Natural killer cell (primary cell): ENCODE measurements around the gene EHD2. TPM values are rescaled to one million over a fixed set of nuclear protein-coding genes. Genes with fewer than 3 reads are reported as not detected.
A peak's percentile ranks its signal among the peaks of the same experiment; 100 is the strongest.

Experiments
- ATAC-seq, 3 donors: fragments of 150-1000 bp in 2 of 3; fragments of 200-7000 bp in 1 of 3; cut with Tn5 transposase; 1 replicate in 1 of 3; 2 replicates in 2 of 3; pipeline ENCODE4 v1.10.0; 2021; ENCODE audit warnings: mild to moderate bottlenecking in 2 of 3, moderate library complexity in 2 of 3
- DNase-seq, 2 donors: peaks; one replicate each; pipeline versions ENCODE4 v3.0.0 to v3.0.0-alpha.2; 2013 to 2021; ENCODE audit warnings: mixed read lengths in 1 of 2
- H3K27ac ChIP-seq: one replicate; pipeline ENCODE4 v1.5.1; 2013; ENCODE audit warnings: mild to moderate bottlenecking, low read length
- H3K27me3 ChIP-seq: one replicate; pipeline ENCODE4 v1.6.1; 2013; ENCODE audit warnings: low read length; ENCODE audit not compliant: control insufficient read depth, insufficient read depth
- H3K36me3 ChIP-seq: one replicate; pipeline ENCODE4 v1.6.1; 2013; ENCODE audit warnings: low read length; ENCODE audit not compliant: control insufficient read depth, insufficient read depth
- H3K4me1 ChIP-seq: one replicate; pipeline ENCODE4 v1.6.1; 2013; ENCODE audit warnings: low read length; ENCODE audit not compliant: control insufficient read depth, insufficient read depth
- H3K4me3 ChIP-seq: one replicate; pipeline ENCODE4 v1.5.1; 2013; ENCODE audit warnings: low read length
- H3K9me3 ChIP-seq: one replicate; pipeline ENCODE4 v1.6.1; 2013; ENCODE audit warnings: low read length; ENCODE audit not compliant: control insufficient read depth, insufficient read depth
- H3K27ac Mint-ChIP-seq, 2 donors: one replicate each; pipeline ENCODE4 v1.8.0; 2022; ENCODE audit warnings: mild to moderate bottlenecking in 2 of 2, mixed read lengths in 2 of 2, moderate library complexity in 1 of 2
- H3K27me3 Mint-ChIP-seq, 2 donors: one replicate each; pipeline ENCODE4 v1.8.0; 2022; ENCODE audit warnings: low read depth in 2 of 2, mixed read lengths in 2 of 2
- H3K36me3 Mint-ChIP-seq: one replicate; pipeline ENCODE4 v1.8.0; 2022; ENCODE audit warnings: mixed read lengths
- H3K4me1 Mint-ChIP-seq, 2 donors: one replicate each; pipeline ENCODE4 v1.8.0; 2022; ENCODE audit warnings: mixed read lengths in 2 of 2
- H3K4me3 Mint-ChIP-seq: one replicate; pipeline ENCODE4 v1.8.0; 2022; ENCODE audit warnings: mild to moderate bottlenecking, moderate library complexity, mixed read lengths
- H3K9me3 Mint-ChIP-seq, 2 donors: one replicate each; pipeline ENCODE4 v1.8.0; 2022; ENCODE audit warnings: mixed read lengths in 2 of 2
- CTCF ChIP-seq: fragments of 200-600 bp; IDR thresholded peaks from one replicate; pipeline ENCODE4 v1.8.0; 2022; ENCODE audit warnings: antibody characterized with exemption
- WGBS: methylation state at CpG from one replicate; pipeline ENCODE4 v1.1.7; 2013; ENCODE audit warnings: missing lambda C conversion rate; ENCODE audit not compliant: insufficient coverage; 5-methylcytosine and 5-hydroxymethylcytosine counted together
- intact Hi-C: fragments of 100-400 bp; cut with micrococcal nuclease; formaldehyde crosslinking; loops from one replicate; pipeline ENCODE4 v1.14.2; 2022
- total RNA-seq, 4 donors: library from RNA; stranded (reverse); fragments of 120-200 nt in 1 of 4; gene quantifications; one replicate each; pipeline versions ENCODE4 v1.2.3 to v1.2.4, GENCODE V29; 2013 to 2022

EHD2 gene
- total RNA-seq, 3 donors from 2014 or later (not counting 1 experiment from before 2014, with no cell fraction given), result 0.09 to 0.40 (median 0.12) TPM

GRCh38 chr19:47697863-47698609 lies 15.2 kb upstream of the EHD2 start:
- H3K4me1 Mint-ChIP-seq, result peaks cover 0 to 6% of the 10 kb centered on the region in 2 donors
- Histone ChIP-seq H3K9me3 (no peaks in the 10 kb centered on the region), H3K36me3 (peaks cover 35% of the 10 kb centered on the region), H3K27me3 (no peaks in the 10 kb centered on the region), H3K4me3 (no peak overlapping the region), H3K4me1 (no peaks in the 10 kb centered on the region), H3K27ac (no peak overlapping the region)
- H3K27ac Mint-ChIP-seq, result no peak overlapping the region
- 57% methylated on average over 21 of the region's 21 CpGs for WGBS
- TF ChIP-seq CTCF, result peak; percentile 74
- intact Hi-C loops, result loop anchor here (2.0 to 10.0 kb wide), 3 partner anchors 153 to 401 kb away; no protein-coding TSS in a partner anchor
- H3K27me3 Mint-ChIP-seq, result no peaks in the 10 kb centered on the region
- no peak overlapping the region for H3K4me3 Mint-ChIP-seq
- H3K36me3 Mint-ChIP-seq, result no peaks in the 10 kb centered on the region
- H3K9me3 Mint-ChIP-seq, result no peaks in the 10 kb centered on the region
- DNase-seq, result peak; percentile 43 to 76
- peak; percentile 63 to 86 (median 78) for ATAC-seq

GRCh38 chr19:47698631-47699359 lies 14.4 kb upstream of the EHD2 start:
- no peaks in the 10 kb centered on the region for H3K9me3 Mint-ChIP-seq
- no peak for TF ChIP-seq CTCF
- peak overlapping the region in 1 of 2 donors; percentile 20 for H3K27ac Mint-ChIP-seq
- no peak overlapping the region for H3K27ac ChIP-seq
- H3K4me1 Mint-ChIP-seq, result peaks cover 0 to 6% of the 10 kb centered on the region in 2 donors
- no peaks in the 10 kb centered on the region for H3K9me3 ChIP-seq
- H3K4me1 ChIP-seq, result no peaks in the 10 kb centered on the region
- ATAC-seq, result no peak
- H3K27me3 ChIP-seq, result no peaks in the 10 kb centered on the region
- peaks cover 37% of the 10 kb centered on the region for H3K36me3 ChIP-seq
- WGBS, result 95% methylated on average over 46 of the region's 46 CpGs
- H3K36me3 Mint-ChIP-seq, result no peaks in the 10 kb centered on the region
- no peak for DNase-seq
- intact Hi-C loops, result loop anchor here (2.0 to 10.0 kb wide), 3 partner anchors 154 to 401 kb away; no protein-coding TSS in a partner anchor
- H3K27me3 Mint-ChIP-seq, result no peaks in the 10 kb centered on the region
- no peak overlapping the region for H3K4me3 Mint-ChIP-seq
- H3K4me3 ChIP-seq, result no peak overlapping the region

- WGBS, result 89% methylated on average over 9 of the region's 9 CpGs
- Histone ChIP-seq H3K4me3 (no peak overlapping the region), H3K27me3 (no peaks in the 10 kb centered on the region), H3K4me1 (no peaks in the 10 kb centered on the region), H3K36me3 (peaks cover 37% of the 10 kb centered on the region), H3K9me3 (no peaks in the 10 kb centered on the region), H3K27ac (no peak overlapping the region)
- no peaks in the 10 kb centered on the region for H3K36me3 Mint-ChIP-seq
- ATAC-seq (peak in 2 of 3 donors; percentile 71 to 72), DNase-seq (peak; percentile 32 to 71)
- H3K9me3 Mint-ChIP-seq, result no peaks in the 10 kb centered on the region
- H3K27ac Mint-ChIP-seq, result peak overlapping the region in 1 of 2 donors; percentile 20
- H3K4me1 Mint-ChIP-seq, result peaks cover 0 to 6% of the 10 kb centered on the region in 2 donors
- intact Hi-C loops, result loop anchor here (2.0 to 10.0 kb wide), 3 partner anchors 155 to 402 kb away; no protein-coding TSS in a partner anchor
- H3K27me3 Mint-ChIP-seq, result no peaks in the 10 kb centered on the region
- peak; percentile 58 for TF ChIP-seq CTCF
- H3K4me3 Mint-ChIP-seq, result no peak overlapping the region
Measured at GRCh38 chr19:47699360-47699917, 13.8 kb upstream of the EHD2 start.
